Limb (tissue), 2 donors: Measurements from ENCODE around the gene HOXA11.

Source experiments
- DNase-seq, 2 donors: peaks; one replicate each; pipeline ENCODE4 v3.0.0-alpha.2; 2016; ENCODE audit errors: extremely low spot score in 2 of 2

The HOXA11 gene

DNA sequence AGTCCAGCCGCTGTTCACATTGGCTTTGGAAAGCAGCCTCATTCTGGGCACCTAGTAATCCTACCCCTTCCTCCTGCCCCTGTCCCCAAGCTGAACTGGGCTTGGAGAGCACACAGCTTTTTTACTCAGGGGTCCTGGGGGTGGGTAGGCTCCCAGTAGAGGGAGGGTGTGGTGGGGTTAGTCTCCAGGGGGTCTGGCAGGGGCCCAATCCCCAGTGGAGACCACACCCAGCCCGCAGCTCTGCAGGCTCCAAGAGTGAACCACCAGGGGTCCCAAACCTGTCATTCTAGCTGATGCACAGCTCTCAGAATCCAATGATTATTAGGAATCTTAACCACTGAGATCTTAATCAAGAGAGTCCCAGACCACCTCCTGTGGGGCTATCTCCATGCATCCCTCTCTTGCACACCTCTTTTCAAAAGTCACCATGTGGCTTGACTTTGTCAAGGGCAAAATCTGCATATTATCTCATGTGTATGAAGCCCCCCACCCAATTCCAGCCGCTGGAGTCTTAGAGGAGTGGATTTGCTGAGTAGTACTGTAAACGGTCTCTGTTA is 2.7 kb downstream of the HOXA11 start:
- peak in 1 of 2 donors; percentile 46 for DNase-seq

GRCh38 chr7:27181795-27182275 is 3.2 kb downstream of the HOXA11 start:
- DNase-seq: peak; percentile 1 to 38

DNA sequence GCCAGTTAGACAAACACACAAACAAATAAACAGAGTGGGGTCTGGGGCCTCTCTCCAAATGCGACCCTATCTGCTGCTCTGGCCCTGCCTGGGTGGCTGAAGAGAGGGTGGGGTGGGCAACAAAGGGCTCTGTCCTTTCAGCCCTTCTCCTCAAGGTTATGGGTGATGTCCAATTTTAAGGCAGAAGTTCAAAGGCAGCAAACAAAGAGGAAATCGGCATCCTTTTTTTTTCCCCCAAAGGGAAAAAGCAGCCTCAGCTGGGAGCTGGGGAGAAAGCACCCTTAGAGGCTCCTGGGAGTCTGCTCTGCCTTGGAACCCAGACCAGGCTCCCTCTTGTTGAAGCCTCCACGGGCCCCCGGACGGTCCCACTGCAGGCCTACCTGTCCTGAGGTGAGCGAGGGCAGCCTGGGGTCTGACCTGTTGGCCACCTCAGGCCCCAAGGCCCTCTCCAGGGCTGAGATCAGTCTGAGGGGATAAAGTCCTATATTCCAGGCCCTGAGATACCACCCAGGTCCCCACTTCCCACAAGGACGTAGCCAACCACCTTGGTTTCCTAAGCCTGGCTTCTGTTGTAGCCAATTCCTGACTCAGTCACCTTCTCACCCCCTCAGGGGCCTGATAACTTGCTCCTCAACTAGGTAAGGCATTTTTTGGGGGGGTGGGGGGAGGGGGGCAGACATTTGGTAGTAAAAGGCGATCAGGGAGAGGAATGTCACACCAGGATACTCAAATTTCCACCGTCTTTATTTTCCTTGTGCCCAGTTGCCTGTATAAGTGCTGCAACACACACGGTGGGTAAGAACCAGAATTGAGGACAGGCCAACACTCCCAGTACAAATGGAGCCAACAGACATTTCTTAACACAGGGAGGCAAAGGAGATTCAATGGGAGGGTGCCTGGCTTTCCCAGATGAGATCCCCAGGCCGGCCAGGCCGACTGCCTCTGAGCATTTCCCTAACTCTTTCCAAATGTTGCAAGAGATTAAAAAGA is 4.3 kb downstream of the HOXA11 start:
- peak in 1 of 2 donors; percentile 54 for DNase-seq

GRCh38 chr7:27179503-27180430 is 5.3 kb downstream of the HOXA11 start:
- peak; percentile 89 to 93 for DNase-seq

GRCh38 chr7:27179030-27179429 is 6.0 kb downstream of the HOXA11 start:
- peak in 1 of 2 donors; percentile 47 for DNase-seq

GRCh38 chr7:27178366-27178765 is 6.7 kb downstream of the HOXA11 start:
- peak in 1 of 2 donors; percentile 45 for DNase-seq

GRCh38 chr7:27177795-27178320 is 7.2 kb downstream of the HOXA11 start:
- peak in 1 of 2 donors; percentile 39 for DNase-seq

DNA sequence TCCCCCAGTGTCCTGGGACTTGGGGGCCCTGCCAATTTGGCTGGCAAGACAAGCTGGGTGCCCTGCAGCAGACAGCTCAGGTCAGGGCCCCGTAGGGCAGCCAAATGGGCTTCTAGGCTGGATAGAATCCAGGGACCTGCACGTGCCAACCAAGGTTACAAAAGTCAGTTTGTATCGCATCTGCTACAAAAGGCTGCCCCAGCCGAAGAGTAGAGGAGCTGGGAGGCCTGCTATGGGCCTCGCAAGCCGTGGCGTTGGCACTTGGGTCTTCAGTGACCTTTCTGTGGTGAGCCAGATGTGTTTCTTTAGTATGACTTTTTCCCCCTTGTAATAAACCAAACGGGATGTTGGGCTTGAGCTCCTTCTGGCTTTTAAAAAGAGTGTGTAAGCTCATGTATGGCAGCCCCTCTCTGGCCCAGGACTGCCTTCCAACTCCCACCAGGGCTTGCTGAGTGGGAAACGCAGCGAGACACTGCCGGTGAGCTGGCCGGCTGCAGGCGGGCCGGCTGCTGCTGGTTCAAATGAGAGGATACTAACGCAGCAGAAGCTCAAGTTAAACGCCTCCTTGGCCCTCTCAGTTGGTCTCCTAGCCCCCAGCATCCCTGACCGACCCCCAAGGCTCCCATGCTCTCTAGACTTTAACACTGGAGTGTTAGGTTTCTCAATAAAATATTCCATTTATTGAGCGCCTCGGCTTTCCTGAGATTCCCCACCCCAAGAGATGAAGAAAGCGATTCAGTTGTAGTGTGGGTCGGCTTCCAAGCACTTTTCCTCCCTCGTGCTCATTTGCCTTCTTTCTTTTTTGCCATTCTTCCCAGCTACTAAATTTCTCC is 7.9 kb downstream of the HOXA11 start:
- peak in 1 of 2 donors; percentile 55 for DNase-seq

DNA sequence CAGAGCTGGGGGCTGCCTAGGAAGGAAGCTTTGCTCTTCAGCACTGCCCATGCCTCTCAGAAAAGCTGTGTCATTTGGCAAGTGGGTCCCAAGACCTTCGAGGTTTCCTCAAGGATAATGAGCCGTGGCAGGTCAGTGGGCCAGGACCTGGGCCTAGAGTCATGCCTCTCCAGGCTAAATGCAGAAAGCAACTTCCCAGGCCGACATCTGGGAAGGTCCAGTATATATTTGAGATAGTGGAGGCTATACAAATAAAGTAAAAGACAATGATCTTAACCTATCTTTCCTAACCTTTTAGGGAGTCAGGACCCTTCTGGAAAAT is 8.5 kb downstream of the HOXA11 start:
- no peak for DNase-seq

GRCh38 chr7:27175626-27176523 is 9.2 kb downstream of the HOXA11 start:
- DNase-seq: peak in 1 of 2 donors; percentile 57

DNA sequence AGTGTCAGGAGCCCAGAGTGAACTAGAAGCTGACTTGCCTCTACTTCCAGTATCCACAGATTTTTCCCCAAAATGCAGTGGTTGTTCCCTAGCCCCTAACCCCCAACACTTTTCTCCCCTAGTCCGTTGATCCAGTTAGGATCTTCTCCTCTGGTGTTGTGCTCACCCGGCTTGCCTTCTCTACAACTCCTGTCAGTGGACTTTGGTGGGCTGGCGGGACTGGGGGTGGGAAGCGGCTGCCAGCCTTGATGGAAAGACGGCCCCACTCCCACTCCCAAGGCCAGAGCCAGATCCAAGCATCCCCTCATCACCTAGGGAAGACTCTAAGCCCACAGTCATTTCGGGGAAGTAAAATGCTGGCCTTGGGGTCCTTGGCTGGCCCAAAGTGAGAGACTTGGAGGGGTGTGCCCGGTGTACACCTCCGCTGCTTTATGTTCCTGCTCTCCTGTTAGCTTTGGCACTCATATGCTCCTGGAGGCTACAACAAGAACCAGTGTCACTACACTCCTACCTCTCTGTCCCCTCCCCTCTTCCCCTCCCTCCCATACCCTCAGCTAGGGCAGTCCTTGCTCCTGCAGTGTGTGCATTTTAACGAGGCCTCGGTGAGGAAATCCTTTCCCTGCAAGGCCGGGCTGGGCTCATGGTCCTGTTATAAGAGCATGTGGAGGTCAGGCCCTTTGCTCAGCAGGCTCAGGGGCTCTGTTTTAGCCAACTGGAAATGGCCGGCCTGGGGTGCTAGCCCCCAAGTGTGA is 10.0 kb downstream of the HOXA11 start:
- DNase-seq: peak in 1 of 2 donors; percentile 60

DNA sequence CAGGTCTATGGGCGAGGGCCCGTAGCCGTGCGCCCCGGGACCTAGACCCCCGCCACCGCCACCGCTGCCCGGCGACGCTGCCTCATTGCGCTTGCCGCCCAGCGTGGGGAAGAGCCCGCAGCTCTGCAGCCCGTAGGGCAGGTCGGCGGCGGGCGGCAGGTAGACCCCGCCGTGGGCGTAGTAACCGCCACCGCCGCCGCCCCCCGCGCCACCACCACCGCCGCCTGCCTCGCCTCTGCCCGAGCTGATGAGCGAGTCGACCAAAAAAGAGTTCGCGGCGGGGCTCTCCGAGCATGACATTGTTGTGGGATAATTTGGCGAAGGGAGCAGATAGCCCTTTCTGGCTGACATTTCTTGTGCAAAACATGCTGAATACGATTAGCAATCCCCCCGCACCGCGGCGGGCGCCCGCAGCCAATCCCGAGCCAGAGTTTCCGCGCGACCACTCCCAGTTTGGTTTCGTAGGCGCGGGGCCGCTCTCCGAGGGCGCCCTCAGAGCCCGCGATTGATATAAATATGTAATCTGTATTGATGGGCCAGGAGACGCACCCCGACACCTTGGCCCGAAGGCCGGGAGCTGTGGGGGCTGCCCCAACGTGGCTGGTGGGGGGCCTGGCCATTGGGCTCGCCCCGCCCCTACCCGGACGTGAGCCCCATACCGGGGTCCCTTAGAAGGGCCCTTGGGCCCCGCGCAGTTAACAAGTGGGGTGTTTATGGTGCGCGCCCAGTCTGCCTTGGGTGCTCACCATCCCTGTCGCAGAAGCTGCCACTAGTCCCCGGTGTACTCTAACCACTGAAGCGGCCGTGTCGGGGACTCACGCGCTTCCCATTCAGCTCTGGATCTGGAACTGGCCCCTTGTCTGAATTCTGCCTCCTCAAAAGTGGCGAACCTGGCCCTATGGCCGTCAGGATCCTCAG is 10.8 kb downstream of the HOXA11 start, which contains the start of gene HOXA10:
Gene HOXA10, minus strand, starts transcription at position 365 of the 918 bp plus-strand sequence. Its CDS starts 14 bp downstream, at position 351.
- peak; percentile 80 to 87 for DNase-seq

DNA sequence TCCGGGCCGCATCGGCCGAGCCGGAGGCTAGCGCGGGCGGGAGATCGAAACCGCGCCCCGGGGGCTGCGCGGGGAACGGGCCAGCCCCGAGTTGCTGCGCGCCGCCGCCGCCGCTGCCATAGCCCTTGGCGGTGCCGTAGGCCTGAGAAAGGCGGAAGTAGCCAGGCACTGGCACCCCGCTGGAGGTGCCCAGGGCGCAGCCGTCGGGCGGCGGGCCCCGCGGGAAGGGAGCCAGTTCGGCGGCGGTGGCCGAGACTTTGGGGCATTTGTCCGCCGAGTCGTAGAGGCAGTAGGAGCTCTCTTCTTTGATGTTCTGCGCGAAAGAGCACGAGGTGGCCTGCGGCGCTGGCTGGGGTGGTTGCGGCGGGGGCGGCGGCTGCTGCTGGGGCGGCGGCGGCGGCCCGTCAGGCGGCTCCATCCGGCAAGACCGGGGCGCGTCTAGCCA is 11.5 kb downstream of the HOXA11 start:
- no peak for DNase-seq

- DNase-seq: peak in 1 of 2 donors; percentile 78
These were observed 12.1 kb downstream of the HOXA11 start for GRCh38 chr7:27172823-27173510.

- peak in 1 of 2 donors; percentile 69 for DNase-seq
These were observed 12.7 kb downstream of the HOXA11 start for GRCh38 chr7:27172315-27172774.

GRCh38 chr7:27171637-27172314 is 13.3 kb downstream of the HOXA11 start:
- no peak for DNase-seq
